Neutrophil (primary cell): ENCODE results near the gene SELENOW.
"Not testable (repeated sequence)": the region's sequence is repeated elsewhere in the genome, so short reads cannot be mapped to it uniquely, and the experiment has no call there.

Source experiments
- H3K27ac ChIP-seq: fragments of 200-600 bp; sonication (generic); 2 replicates; pipeline ENCODE4 v1.5.1; 2016; ENCODE audit warnings: mild to moderate bottlenecking, moderate library complexity
- H3K27me3 ChIP-seq: fragments of 200-600 bp; sonication (generic); 2 replicates; pipeline ENCODE4 v1.6.0; 2016; ENCODE audit warnings: mild to moderate bottlenecking
- H3K36me3 ChIP-seq: fragments of 200-600 bp; sonication (generic); 2 replicates; pipeline ENCODE4 v1.5.1; 2017
- H3K4me1 ChIP-seq, 2 experiments: fragments of 200-600 bp in 1 of 2; sonication (generic) in 1 of 2; 1 replicate in 1 of 2; 2 replicates in 1 of 2; pipeline versions ENCODE4 v1.5.1 to v1.6.1; 2013 to 2016; ENCODE audit warnings: low read depth in 1 of 2, low read length in 1 of 2, mild to moderate bottlenecking in 1 of 2, moderate library complexity in 1 of 2; ENCODE audit not compliant: control insufficient read depth in 1 of 2, insufficient read depth in 1 of 2
- H3K4me3 ChIP-seq, 2 experiments: fragments of 200-600 bp in 1 of 2; sonication (generic) in 1 of 2; 1 replicate in 1 of 2; 2 replicates in 1 of 2; pipeline ENCODE4 v1.5.1; 2013 to 2016; ENCODE audit warnings: low read depth in 1 of 2, low read length in 1 of 2, mild to moderate bottlenecking in 1 of 2, moderate library complexity in 1 of 2
- H3K9me3 ChIP-seq: fragments of 200-600 bp; sonication (generic); 2 replicates; pipeline ENCODE4 v1.5.1; 2016
- TF ChIP-seq, protein P1 (sequence below): fragments of 200-600 bp; sonication (generic); IDR thresholded peaks from 2 replicates; pipeline ENCODE4 v1.5.1; 2016; ENCODE audit warnings: antibody characterized with exemption

SELENOW gene

DNA sequence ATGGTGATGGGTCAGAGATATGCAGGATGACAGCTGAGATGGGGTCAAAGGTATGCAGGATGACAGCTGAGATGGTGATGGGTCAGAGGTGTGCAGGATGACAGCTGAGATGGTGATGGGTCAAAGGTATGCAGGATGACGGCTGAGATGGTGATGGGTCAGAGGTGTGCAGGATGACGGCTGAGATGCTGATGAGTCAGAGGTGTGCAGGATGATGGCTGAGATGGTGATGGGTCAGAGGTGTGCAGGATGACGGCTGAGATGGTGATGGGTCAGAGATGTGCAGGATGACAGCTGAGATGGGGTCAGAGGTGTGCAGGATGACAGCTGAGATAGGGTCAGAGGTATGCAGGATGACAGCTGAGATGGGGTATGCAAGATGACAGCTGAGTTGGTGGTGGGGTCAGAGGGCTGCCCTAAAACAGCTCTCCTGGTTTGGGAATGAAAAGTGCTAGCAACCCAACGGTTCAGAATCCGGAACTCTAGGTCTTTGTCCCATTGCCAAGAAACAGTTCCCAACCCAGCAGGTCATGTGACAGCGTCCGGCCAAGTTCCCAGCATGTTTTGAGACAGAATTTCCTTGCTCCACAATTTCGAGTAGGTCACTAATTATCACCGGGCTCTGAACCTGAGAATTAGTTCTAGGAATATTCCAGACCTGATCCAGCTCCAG, 3.2 kb downstream of the SELENOW start:
- Histone ChIP-seq H3K36me3 (peaks cover 26% of the 10 kb centered on the region), H3K27me3 (peaks cover 20% of the 10 kb centered on the region), H3K4me3 (no peak overlapping the region), H3K4me1 (peaks cover 12 to 18% of the 10 kb centered on the region in 2 experiments), H3K9me3 (no peaks in the 10 kb centered on the region), H3K27ac (no peak overlapping the region)
- TF ChIP-seq, protein P1, sequence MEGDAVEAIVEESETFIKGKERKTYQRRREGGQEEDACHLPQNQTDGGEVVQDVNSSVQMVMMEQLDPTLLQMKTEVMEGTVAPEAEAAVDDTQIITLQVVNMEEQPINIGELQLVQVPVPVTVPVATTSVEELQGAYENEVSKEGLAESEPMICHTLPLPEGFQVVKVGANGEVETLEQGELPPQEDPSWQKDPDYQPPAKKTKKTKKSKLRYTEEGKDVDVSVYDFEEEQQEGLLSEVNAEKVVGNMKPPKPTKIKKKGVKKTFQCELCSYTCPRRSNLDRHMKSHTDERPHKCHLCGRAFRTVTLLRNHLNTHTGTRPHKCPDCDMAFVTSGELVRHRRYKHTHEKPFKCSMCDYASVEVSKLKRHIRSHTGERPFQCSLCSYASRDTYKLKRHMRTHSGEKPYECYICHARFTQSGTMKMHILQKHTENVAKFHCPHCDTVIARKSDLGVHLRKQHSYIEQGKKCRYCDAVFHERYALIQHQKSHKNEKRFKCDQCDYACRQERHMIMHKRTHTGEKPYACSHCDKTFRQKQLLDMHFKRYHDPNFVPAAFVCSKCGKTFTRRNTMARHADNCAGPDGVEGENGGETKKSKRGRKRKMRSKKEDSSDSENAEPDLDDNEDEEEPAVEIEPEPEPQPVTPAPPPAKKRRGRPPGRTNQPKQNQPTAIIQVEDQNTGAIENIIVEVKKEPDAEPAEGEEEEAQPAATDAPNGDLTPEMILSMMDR, result no peak

DNA sequence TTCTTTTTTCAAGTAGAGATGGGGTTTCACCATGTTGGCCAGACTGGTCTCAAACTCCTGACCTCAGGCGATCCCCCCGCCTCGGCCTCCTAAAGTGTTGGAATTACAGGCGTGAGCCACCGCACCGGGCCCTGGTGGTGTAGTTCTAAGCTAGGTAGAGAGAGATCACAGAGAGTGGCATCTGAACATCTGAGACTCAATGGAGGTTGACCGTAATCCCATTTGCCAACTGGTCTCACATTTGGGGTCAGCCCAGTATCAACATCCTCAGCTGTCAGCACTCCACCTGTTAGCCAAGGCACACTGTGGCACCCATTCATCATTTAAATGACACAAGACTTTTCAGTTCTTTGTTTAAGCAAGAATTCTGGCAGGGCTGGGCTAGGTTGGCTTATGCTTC, 8.1 kb downstream of the SELENOW start:
- Histone ChIP-seq H3K4me1 (no peaks in the 10 kb centered on the region), H3K9me3 (no peaks in the 10 kb centered on the region), H3K27me3 (no peaks in the 10 kb centered on the region), H3K4me3 (no peak overlapping the region), H3K27ac (no peak overlapping the region), H3K36me3 (peaks cover 17% of the 10 kb centered on the region)
- TF ChIP-seq, protein P1, result no peak

DNA sequence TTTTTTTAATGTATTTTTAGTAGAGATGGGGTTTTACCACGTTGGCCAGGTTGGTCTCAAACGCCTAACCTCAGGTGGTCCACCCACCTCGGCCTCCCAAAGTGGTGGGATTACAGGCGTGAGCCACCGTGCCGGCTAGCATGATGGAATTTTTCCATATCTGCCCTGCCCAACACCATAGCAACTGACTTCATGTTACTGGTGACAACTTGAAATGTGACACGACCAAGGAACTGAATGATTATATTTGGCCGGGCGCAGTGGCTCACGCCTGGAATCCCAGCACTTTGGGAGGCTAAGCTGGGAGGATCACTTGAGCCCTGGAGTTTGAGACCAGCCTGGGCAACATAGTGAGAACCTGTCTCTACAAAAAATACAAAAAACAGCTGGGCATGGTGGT, 8.8 kb downstream of the SELENOW start:
- H3K4me3 ChIP-seq, H3K27me3 ChIP-seq, H3K27ac ChIP-seq, H3K9me3 ChIP-seq, H3K4me1 ChIP-seq: not testable (repeated sequence)
- H3K36me3 ChIP-seq, result peaks cover 11% of the 10 kb centered on the region

DNA sequence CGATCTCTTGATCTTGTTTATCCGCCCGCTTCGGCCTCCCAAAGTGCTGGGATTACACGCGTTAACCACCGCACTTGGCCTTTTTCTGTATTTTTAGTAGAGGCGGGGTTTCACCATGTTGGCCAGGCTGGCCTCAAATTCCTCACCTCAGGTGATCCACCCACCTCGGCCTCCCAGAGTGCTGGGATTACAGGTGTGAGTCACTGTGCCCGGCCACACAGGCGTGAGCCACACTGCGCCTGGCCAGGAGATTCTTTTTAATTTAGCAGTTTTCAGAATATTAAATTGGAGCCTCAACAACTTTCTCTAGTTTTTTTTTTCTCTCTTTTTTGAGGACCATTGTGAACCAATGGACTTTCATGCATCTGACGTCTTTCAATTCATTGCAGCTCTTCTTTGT, 11.3 kb downstream of the SELENOW start:
- H3K4me1 ChIP-seq, H3K36me3 ChIP-seq, H3K4me3 ChIP-seq, H3K9me3 ChIP-seq, H3K27me3 ChIP-seq, H3K27ac ChIP-seq: not testable (repeated sequence)

DNA sequence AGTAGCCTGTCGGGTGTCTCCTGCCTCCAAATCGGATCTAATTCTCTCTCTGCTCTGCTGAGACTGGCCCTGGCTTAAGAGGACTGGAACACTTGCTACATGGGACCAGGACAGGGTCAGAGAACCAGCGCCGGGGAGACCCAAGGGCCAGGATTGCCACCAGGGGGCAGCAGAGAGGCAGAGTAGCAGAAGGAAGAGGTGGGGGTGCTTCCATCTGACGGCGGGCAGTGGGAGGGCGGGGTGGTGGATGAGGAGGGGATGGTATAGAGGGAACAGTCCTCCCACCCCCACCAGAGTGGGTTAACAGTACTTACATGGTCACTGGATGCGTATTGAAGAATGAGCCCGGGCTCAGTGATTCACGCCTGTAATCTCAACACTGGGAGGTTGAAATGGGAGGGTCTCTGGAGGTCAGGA, 11.9 kb downstream of the SELENOW start:
- Histone ChIP-seq H3K27ac (no peak overlapping the region), H3K4me3 (no peak overlapping the region), H3K4me1 (no peaks in the 10 kb centered on the region), H3K27me3 (no peaks in the 10 kb centered on the region), H3K36me3 (peaks cover 3% of the 10 kb centered on the region), H3K9me3 (no peaks in the 10 kb centered on the region)
- TF ChIP-seq, protein P1, result peak; percentile 71

DNA sequence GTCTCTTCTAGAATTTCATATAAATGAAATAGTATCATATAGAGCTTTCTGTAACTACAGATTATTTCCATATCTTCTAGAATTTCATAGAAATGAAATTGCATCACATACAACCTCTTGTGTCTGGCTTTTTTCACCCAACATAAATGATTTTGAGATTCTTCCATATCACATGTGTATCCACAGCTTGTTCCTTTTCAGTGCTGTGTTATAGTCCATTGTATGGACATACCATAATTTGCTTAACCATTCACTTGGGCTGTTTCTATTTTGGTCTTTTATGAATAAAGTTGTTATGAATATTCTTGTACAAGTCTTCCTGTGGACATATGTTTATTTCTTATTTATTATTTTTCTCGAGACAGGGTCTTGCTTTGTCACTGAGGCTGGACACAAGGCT, 14.1 kb downstream of the SELENOW start:
- Histone ChIP-seq H3K4me3 (no peak overlapping the region), H3K27me3 (no peaks in the 10 kb centered on the region), H3K4me1 (no peaks in the 10 kb centered on the region), H3K27ac (no peak overlapping the region), H3K36me3 (no peaks in the 10 kb centered on the region), H3K9me3 (no peaks in the 10 kb centered on the region)
- TF ChIP-seq, protein P1, result no peak

DNA sequence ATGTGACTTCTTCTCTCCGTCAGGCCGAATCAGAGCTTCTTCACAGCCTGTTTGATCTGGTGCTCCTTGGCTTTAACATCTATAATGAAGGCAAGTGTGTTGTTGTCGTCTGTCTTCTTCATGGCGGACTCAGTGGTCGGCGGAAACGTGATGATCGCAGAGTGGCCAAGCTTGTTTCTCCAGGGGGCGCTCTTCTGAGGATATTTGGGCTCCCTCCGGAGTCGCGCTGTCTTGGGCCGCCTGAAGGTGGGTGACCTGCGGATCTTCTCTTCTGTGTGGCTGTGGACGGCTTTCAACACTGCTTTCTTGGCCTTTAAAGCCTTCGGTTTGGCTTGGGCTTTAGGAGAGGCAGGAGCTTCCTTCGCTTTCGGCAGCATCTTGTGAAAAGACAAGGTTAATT, 16.0 kb downstream of the SELENOW start:
- TF ChIP-seq, protein P1, result no peak
- Histone ChIP-seq H3K27ac (no peak overlapping the region), H3K4me3 (no peak overlapping the region), H3K36me3 (no peaks in the 10 kb centered on the region), H3K9me3 (no peaks in the 10 kb centered on the region), H3K27me3 (peaks cover 13% of the 10 kb centered on the region), H3K4me1 (no peaks in the 10 kb centered on the region)
